Esophagus muscularis mucosa (tissue), 4 donors: ENCODE measurements around the gene CCDC87. TPM values are rescaled to one million over a fixed set of nuclear protein-coding genes. Genes with fewer than 3 reads are reported as not detected.
A peak's percentile ranks its signal among the peaks of the same experiment; 100 is the strongest.

Experiments used
- DNase-seq: peaks from one replicate; pipeline ENCODE4 v3.0.0-alpha.2; 2017; ENCODE audit errors: extremely low spot score
- H3K27ac ChIP-seq, 4 donors: fragments of 200-600 bp; sonication (generic); replicated peaks in 1 of 4; 1 replicate in 3 of 4; 2 replicates in 1 of 4; pipeline ENCODE4 v1.5.1; 2016 to 2019; ENCODE audit warnings: mild to moderate bottlenecking in 1 of 4
- H3K27me3 ChIP-seq, 4 donors: fragments of 200-600 bp; sonication (generic); one replicate each; pipeline versions ENCODE4 v1.5.1 to v1.6.0; 2016 to 2019
- H3K36me3 ChIP-seq, 4 donors: fragments of 200-600 bp; sonication (generic); one replicate each; pipeline ENCODE4 v1.5.1; 2016 to 2019
- H3K4me1 ChIP-seq, 4 donors: fragments of 200-600 bp; sonication (generic); one replicate each; pipeline ENCODE4 v1.5.1; 2016 to 2019
- H3K4me3 ChIP-seq, 4 donors: fragments of 200-600 bp; sonication (generic); 1 replicate in 2 of 4; 2 replicates in 2 of 4; pipeline ENCODE4 v1.5.1; 2016 to 2019; ENCODE audit warnings: mild to moderate bottlenecking in 4 of 4, moderate library complexity in 1 of 4
- H3K9me3 ChIP-seq, 4 donors: fragments of 200-600 bp; sonication (generic); 1 replicate in 3 of 4; 2 replicates in 1 of 4; pipeline ENCODE4 v1.5.1; 2016 to 2019
- EP300 ChIP-seq: sonication (generic); formaldehyde crosslinking; IDR thresholded peaks from one replicate; pipeline ENCODE4 v1.6.1; 2017; ENCODE audit warnings: antibody characterized with exemption
- POLR2A ChIP-seq: fragments of 450-650 bp; IDR thresholded peaks from one replicate; pipeline ENCODE4 v1.6.1; 2017; ENCODE audit warnings: antibody characterized with exemption, moderate library complexity, mild to moderate bottlenecking, low read depth
- POLR2AphosphoS5 ChIP-seq, 2 donors: sonication (generic); formaldehyde crosslinking; IDR thresholded peaks; one replicate each; pipeline ENCODE4 v1.6.1; 2017; ENCODE audit warnings: antibody characterized with exemption in 2 of 2
- WGBS: methylation state at CpG from one replicate; pipeline ENCODE4 v1.1.5; 2018; 5-methylcytosine and 5-hydroxymethylcytosine counted together
- intact Hi-C: fragments of 100-400 bp; cut with DNase I; formaldehyde crosslinking; loops from one replicate; pipeline ENCODE4 v1.15.1; 2023
- total RNA-seq, 4 donors: library from RNA; depleted of rRNA; stranded (reverse); fragments of >200 nt; gene quantifications; one replicate each; pipeline versions ENCODE4 v1.1.0 to v1.2.1, GENCODE V29; 2016
- TF ChIP-seq, protein P1 (sequence below), 3 experiments: fragments of 200-600 bp in 2 of 3; fragments of 450-650 bp in 1 of 3; sonication (generic) in 2 of 3; IDR thresholded peaks; one replicate each; pipeline ENCODE4 v1.5.1; 2017 to 2019; ENCODE audit warnings: antibody characterized with exemption in 3 of 3, mild to moderate bottlenecking in 2 of 3, moderate library complexity in 1 of 3

Gene CCDC87
- total RNA-seq, 4 donors from 2014 or later = 0.17 to 0.83 (median 0.46) TPM

- under 1% methylated on average over 54 of the region's 63 CpGs for WGBS
- intact Hi-C loops = no loop called here
- peak within 1 kb of the TSS; percentile 68 to 88 (median 80) for H3K4me3 ChIP-seq
- peaks cover 10 to 44% (median 25%) of the 10 kb centered on the region in 4 donors for H3K36me3 ChIP-seq
- no peaks in the 10 kb centered on the region for H3K27me3 ChIP-seq
- peaks cover 54 to 78% (median 65%) of the 10 kb centered on the region in 4 donors for H3K4me1 ChIP-seq
- TF ChIP-seq POLR2A = peak; percentile 79
- TF ChIP-seq, protein P1, sequence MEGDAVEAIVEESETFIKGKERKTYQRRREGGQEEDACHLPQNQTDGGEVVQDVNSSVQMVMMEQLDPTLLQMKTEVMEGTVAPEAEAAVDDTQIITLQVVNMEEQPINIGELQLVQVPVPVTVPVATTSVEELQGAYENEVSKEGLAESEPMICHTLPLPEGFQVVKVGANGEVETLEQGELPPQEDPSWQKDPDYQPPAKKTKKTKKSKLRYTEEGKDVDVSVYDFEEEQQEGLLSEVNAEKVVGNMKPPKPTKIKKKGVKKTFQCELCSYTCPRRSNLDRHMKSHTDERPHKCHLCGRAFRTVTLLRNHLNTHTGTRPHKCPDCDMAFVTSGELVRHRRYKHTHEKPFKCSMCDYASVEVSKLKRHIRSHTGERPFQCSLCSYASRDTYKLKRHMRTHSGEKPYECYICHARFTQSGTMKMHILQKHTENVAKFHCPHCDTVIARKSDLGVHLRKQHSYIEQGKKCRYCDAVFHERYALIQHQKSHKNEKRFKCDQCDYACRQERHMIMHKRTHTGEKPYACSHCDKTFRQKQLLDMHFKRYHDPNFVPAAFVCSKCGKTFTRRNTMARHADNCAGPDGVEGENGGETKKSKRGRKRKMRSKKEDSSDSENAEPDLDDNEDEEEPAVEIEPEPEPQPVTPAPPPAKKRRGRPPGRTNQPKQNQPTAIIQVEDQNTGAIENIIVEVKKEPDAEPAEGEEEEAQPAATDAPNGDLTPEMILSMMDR (IDR thresholded peaks at IDR 0.05) = peak in 1 of 3 experiments; percentile 1
- no peak for TF ChIP-seq EP300
- TF ChIP-seq POLR2AphosphoS5 (IDR thresholded peaks at IDR 0.05) = peak; percentile 91 to 98
- peak within 1 kb of the TSS; percentile 89 to 93 (median 90) for H3K27ac ChIP-seq
- no peaks in the 10 kb centered on the region for H3K9me3 ChIP-seq
- peak; percentile 100 for DNase-seq
Measured at GRCh38 chr11:66638177-66639065, 45.6 kb upstream of the CCDC87 start, which contains the start of gene RBM4. Gene RBM4 (plus strand): TSS chr11:66638703. CDS start chr11:66639712, 1,009 bp downstream.

GRCh38 chr11:66637557-66638176 is 44.8 kb upstream of the CCDC87 start:
- H3K27ac ChIP-seq = peak overlapping the region; percentile 81 to 93 (median 89)
- H3K4me3 ChIP-seq = peak overlapping the region; percentile 68 to 88 (median 80)
- H3K36me3 ChIP-seq = peaks cover 7 to 43% (median 22%) of the 10 kb centered on the region in 4 donors
- H3K27me3 ChIP-seq = no peaks in the 10 kb centered on the region
- TF ChIP-seq POLR2A (no peak), EP300 (no peak), POLR2AphosphoS5 (IDR thresholded peaks at IDR 0.05) (no peak)
- TF ChIP-seq, protein P1 (IDR thresholded peaks at IDR 0.05) = no peak
- no peaks in the 10 kb centered on the region for H3K9me3 ChIP-seq
- H3K4me1 ChIP-seq = peaks cover 47 to 77% (median 65%) of the 10 kb centered on the region in 4 donors
- WGBS = 40% methylated on average over 12 of the region's 12 CpGs
- intact Hi-C loops = no loop called here
- no peak for DNase-seq

DNA sequence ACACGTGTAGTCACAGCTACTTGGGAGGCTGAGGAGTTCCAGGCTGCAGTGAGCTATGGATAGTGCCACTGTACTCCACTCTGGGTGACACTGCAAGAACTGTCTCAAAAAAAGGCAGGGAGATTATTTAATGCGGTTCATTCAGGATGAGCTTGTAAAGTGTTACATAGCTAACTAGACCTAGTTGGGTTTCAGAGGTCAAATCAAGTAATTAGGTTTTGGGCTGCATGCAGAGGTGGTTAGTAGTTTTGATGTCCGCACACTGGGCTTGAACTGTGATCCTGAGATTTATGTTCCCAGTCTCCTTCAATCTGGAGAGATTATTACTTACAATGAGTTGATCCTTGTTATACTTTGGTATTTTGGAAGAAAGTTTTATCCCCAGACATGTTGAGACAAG is 43.5 kb upstream of the CCDC87 start:
- 80% methylated on average over 3 of the region's 3 CpGs for WGBS
- Histone ChIP-seq H3K36me3 (peaks cover 6 to 30% (median 19%) of the 10 kb centered on the region in 4 donors), H3K4me1 (peaks cover 34 to 77% (median 64%) of the 10 kb centered on the region in 4 donors), H3K4me3 (no peak overlapping the region), H3K27ac (peak overlapping the region in 1 of 4 donors; percentile 19), H3K9me3 (no peaks in the 10 kb centered on the region), H3K27me3 (no peaks in the 10 kb centered on the region)
- intact Hi-C loops = no loop called here
- DNase-seq = no peak
- no peak for TF ChIP-seq POLR2AphosphoS5 (IDR thresholded peaks at IDR 0.05)
- no peak for TF ChIP-seq POLR2A
- TF ChIP-seq, protein P1 (IDR thresholded peaks at IDR 0.05) = no peak

GRCh38 chr11:66632952-66633351 is 40.1 kb upstream of the CCDC87 start:
- peaks cover 14 to 69% (median 45%) of the 10 kb centered on the region in 4 donors for H3K4me1 ChIP-seq
- no peaks in the 10 kb centered on the region for H3K9me3 ChIP-seq
- DNase-seq = no peak
- H3K27me3 ChIP-seq = no peaks in the 10 kb centered on the region
- WGBS = 66% methylated on average over 2 of the region's 2 CpGs
- TF ChIP-seq EP300 = no peak
- no peak for TF ChIP-seq POLR2AphosphoS5 (IDR thresholded peaks at IDR 0.05)
- no peak for TF ChIP-seq POLR2A
- TF ChIP-seq, protein P1 (IDR thresholded peaks at IDR 0.05) = no peak
- intact Hi-C loops = no loop called here
- H3K27ac ChIP-seq = peak overlapping the region in 1 of 4 donors; percentile 5
- H3K36me3 ChIP-seq = peaks cover 6 to 35% (median 33%) of the 10 kb centered on the region in 4 donors
- no peak overlapping the region for H3K4me3 ChIP-seq
